KMS-11 (cell line): ENCODE results near the gene BBS7.

ENCODE experiments used
- H2AFZ ChIP-seq: fragments of 200-600 bp; sonication (generic); 2 replicates; pipeline ENCODE4 v1.6.1; 2016; ENCODE audit warnings: antibody characterized with exemption, mixed run types, low read depth
- H3K27ac ChIP-seq: fragments of 200-600 bp; sonication (generic); 2 replicates; pipeline ENCODE4 v1.6.1; 2016; ENCODE audit warnings: mild to moderate bottlenecking, mixed run types
- H3K27me3 ChIP-seq: fragments of 200-600 bp; sonication (generic); 2 replicates; pipeline ENCODE4 v1.6.1; 2017; ENCODE audit warnings: mild to moderate bottlenecking, low read depth, mixed run types, moderate library complexity; ENCODE audit not compliant: insufficient read depth
- H3K36me3 ChIP-seq: fragments of 200-600 bp; sonication (generic); 2 replicates; pipeline ENCODE4 v1.6.1; 2017; ENCODE audit warnings: mild to moderate bottlenecking, mixed run types; ENCODE audit not compliant: insufficient read depth
- H3K4me1 ChIP-seq: fragments of 200-600 bp; sonication (generic); 2 replicates; pipeline ENCODE4 v1.6.1; 2016; ENCODE audit warnings: mild to moderate bottlenecking, low read depth, mixed run types; ENCODE audit not compliant: poor library complexity, severe bottlenecking
- H3K4me2 ChIP-seq: fragments of 200-600 bp; sonication (generic); 2 replicates; pipeline ENCODE4 v1.7.0; 2016; ENCODE audit warnings: mild to moderate bottlenecking, mixed run types
- H3K4me3 ChIP-seq: fragments of 200-600 bp; sonication (generic); IDR thresholded peaks from 2 replicates; pipeline ENCODE4 v1.6.1; 2017; ENCODE audit warnings: low read depth, low read length, mixed read lengths; ENCODE audit not compliant: insufficient read depth
- H3K79me2 ChIP-seq: fragments of 200-600 bp; sonication (generic); 2 replicates; pipeline ENCODE4 v1.6.1; 2016; ENCODE audit warnings: low read depth, mixed run types; ENCODE audit not compliant: insufficient read depth
- H3K9ac ChIP-seq: fragments of 200-600 bp; sonication (generic); 2 replicates; pipeline ENCODE4 v1.6.1; 2016; ENCODE audit warnings: mild to moderate bottlenecking, mixed run types
- H4K20me1 ChIP-seq: fragments of 200-600 bp; sonication (generic); 2 replicates; pipeline ENCODE4 v1.6.1; 2016; ENCODE audit warnings: mild to moderate bottlenecking, mixed run types; ENCODE audit not compliant: insufficient read depth
- CTCF ChIP-seq: fragments of 200-600 bp; sonication (generic); conservative IDR thresholded peaks from 2 replicates; pipeline ENCODE4 v1.6.1; 2017; ENCODE audit warnings: low read depth, mild to moderate bottlenecking, antibody characterized with exemption, low read length, moderate library complexity, mixed read lengths

Gene BBS7

GRCh38 chr4:121796283-121796682 is 74.0 kb downstream of the BBS7 start:
- H3K27ac ChIP-seq: no peak overlapping the region

DNA sequence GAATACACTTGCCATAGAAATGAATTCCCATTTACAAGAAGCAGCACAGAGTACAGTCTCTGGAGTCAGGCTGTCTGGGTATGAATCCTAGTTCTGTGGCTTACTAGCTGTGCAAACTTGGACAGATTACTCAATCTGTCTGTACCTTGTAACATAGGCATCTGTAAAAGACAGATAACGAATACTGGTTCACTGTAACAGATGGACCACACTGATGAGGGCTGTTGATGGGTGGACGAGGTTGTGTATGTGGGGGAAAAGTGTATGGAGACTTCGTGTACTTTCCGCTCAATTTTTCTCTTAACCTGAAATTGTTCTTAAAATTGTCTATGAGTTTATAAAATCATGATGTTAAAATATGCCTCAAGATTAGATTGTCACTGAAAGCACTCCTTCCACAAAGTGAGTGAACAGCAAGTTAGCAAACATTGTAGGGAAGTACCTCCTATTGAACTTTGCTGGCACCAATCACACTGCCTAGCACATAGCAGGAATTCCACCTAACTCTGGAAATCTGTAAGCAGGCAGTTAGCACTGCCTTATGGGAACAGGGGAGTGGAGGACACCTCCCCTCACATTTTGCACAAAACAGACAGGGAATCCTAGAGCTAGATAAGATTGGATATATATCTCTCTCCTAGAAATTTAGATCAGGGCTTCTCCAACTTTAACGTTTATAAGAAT is 75.6 kb downstream of the BBS7 start:
- Histone ChIP-seq H3K4me1 (peaks cover 12% of the 10 kb centered on the region), H3K36me3 (no peaks in the 10 kb centered on the region), H3K4me2 (no peak overlapping the region), H3K79me2 (no peaks in the 10 kb centered on the region), H2AFZ (no peak overlapping the region), H3K27me3 (no peaks in the 10 kb centered on the region), H3K4me3 (no peak overlapping the region), H3K27ac (no peak overlapping the region), H3K9ac (no peak overlapping the region), H4K20me1 (no peaks in the 10 kb centered on the region)
- TF ChIP-seq CTCF: no peak

More at GRCh38 chr4:121796283-121796682, 74.0 kb downstream of the BBS7 start:
- H3K27me3 ChIP-seq: no peaks in the 10 kb centered on the region
- H3K36me3 ChIP-seq: no peaks in the 10 kb centered on the region
- no peaks in the 10 kb centered on the region for H4K20me1 ChIP-seq
- H3K4me1 ChIP-seq: peaks cover 24% of the 10 kb centered on the region
- no peak overlapping the region for H3K4me3 ChIP-seq
- H3K9ac ChIP-seq: no peak overlapping the region
- H2AFZ ChIP-seq: no peak overlapping the region
- no peak overlapping the region for H3K4me2 ChIP-seq
- TF ChIP-seq CTCF: no peak
- peaks cover 1% of the 10 kb centered on the region; the same call in 1 of the 2 replicates for H3K79me2 ChIP-seq

GRCh38 chr4:121792966-121793365 is 77.3 kb downstream of the BBS7 start:
- H3K9ac ChIP-seq: no peak overlapping the region
- H3K4me2 ChIP-seq: no peak overlapping the region
- no peaks in the 10 kb centered on the region for H3K27me3 ChIP-seq
- no peak overlapping the region for H3K4me3 ChIP-seq
- H3K4me1 ChIP-seq: no peaks in the 10 kb centered on the region
- no peak for TF ChIP-seq CTCF
- no peak overlapping the region for H2AFZ ChIP-seq
- no peaks in the 10 kb centered on the region for H3K36me3 ChIP-seq
- H3K79me2 ChIP-seq: no peaks in the 10 kb centered on the region
- H3K27ac ChIP-seq: no peak overlapping the region
- H4K20me1 ChIP-seq: no peaks in the 10 kb centered on the region

DNA sequence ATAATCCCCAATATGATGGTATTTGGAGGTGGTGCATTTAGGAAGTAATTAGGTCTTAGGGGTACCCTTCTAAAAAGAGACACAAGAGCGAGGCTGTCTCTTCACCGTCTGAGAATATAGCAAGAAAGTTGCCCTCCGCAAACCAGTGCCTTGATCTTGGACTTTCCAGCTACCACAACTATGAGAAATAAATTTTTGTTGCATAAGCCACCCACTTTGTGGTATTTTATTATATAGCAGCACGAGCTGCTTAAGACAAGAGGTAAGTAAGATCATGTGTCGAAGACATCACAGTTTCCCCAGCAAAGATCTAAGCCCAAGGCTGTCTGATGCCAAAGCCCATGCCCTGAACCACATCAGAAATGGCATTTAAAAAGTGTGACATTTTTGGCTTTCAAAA is 78.8 kb downstream of the BBS7 start:
- H3K79me2 ChIP-seq: no peaks in the 10 kb centered on the region
- H4K20me1 ChIP-seq: no peaks in the 10 kb centered on the region
- H3K4me2 ChIP-seq: no peak overlapping the region
- H3K27ac ChIP-seq: no peak overlapping the region
- H3K4me3 ChIP-seq: no peak overlapping the region
- no peak overlapping the region for H3K9ac ChIP-seq
- H3K27me3 ChIP-seq: no peaks in the 10 kb centered on the region
- no peak overlapping the region for H2AFZ ChIP-seq
- no peaks in the 10 kb centered on the region for H3K4me1 ChIP-seq
- no peak for TF ChIP-seq CTCF
- no peaks in the 10 kb centered on the region for H3K36me3 ChIP-seq
